Loucy (cell line): Measurements from ENCODE around the gene SLC39A10.
A peak's percentile ranks its signal among the peaks of the same experiment; 100 is the strongest.
"Not testable (repeated sequence)": the region's sequence is repeated elsewhere in the genome, so short reads cannot be mapped to it uniquely, and the experiment has no call there.

Experiments used
- H2AFZ ChIP-seq: fragments of 200-600 bp; sonication (generic); 2 replicates; pipeline ENCODE4 v1.6.0; 2016; ENCODE audit warnings: antibody characterized with exemption, mild to moderate bottlenecking, low read length, moderate library complexity
- H3F3A ChIP-seq: fragments of 200-600 bp; 2 replicates; pipeline ENCODE4 v1.6.0; 2016; ENCODE audit warnings: antibody characterized with exemption, low read depth, mild to moderate bottlenecking
- H3K27me3 ChIP-seq: fragments of 200-600 bp; sonication (generic); 2 replicates; pipeline ENCODE4 v1.6.1; 2014; ENCODE audit warnings: low read length, mild to moderate bottlenecking; ENCODE audit not compliant: insufficient read depth, poor library complexity, severe bottlenecking
- H3K36me3 ChIP-seq: fragments of 200-600 bp; sonication (generic); 2 replicates; pipeline ENCODE4 v1.6.1; 2016; ENCODE audit warnings: low read length; ENCODE audit not compliant: insufficient read depth
- H3K4me1 ChIP-seq: fragments of 200-600 bp; sonication (generic); 2 replicates; pipeline ENCODE4 v1.5.1; 2014; ENCODE audit warnings: low read length, mild to moderate bottlenecking; ENCODE audit not compliant: insufficient read depth, poor library complexity, severe bottlenecking
- H3K4me2 ChIP-seq: fragments of 200-600 bp; sonication (generic); 2 replicates; pipeline ENCODE4 v1.6.0; 2014; ENCODE audit warnings: antibody characterized with exemption, low read length, low read depth, mild to moderate bottlenecking; ENCODE audit not compliant: poor library complexity, severe bottlenecking
- H3K4me3 ChIP-seq: fragments of 200-600 bp; sonication (generic); 2 replicates; pipeline ENCODE4 v1.5.1; 2014; ENCODE audit warnings: low read length, mild to moderate bottlenecking, mixed read lengths; ENCODE audit not compliant: poor library complexity, severe bottlenecking
- H3K79me2 ChIP-seq: fragments of 200-600 bp; sonication (generic); 2 replicates; pipeline ENCODE4 v1.6.1; 2014; ENCODE audit warnings: low read length; ENCODE audit not compliant: insufficient read depth
- H3K9ac ChIP-seq: fragments of 200-600 bp; sonication (generic); 2 replicates; pipeline ENCODE4 v1.6.0; 2014; ENCODE audit warnings: mild to moderate bottlenecking, low read depth, low read length, moderate library complexity; ENCODE audit not compliant: poor library complexity, severe bottlenecking
- H3K9me2 ChIP-seq: fragments of 200-600 bp; sonication (generic); replicated peaks from 2 replicates; pipeline ENCODE4 v1.6.1; 2016; ENCODE audit warnings: low read depth, low read length, mixed read lengths
- H3K9me3 ChIP-seq: fragments of 200-600 bp; sonication (generic); 2 replicates; pipeline ENCODE4 v1.6.1; 2014; ENCODE audit warnings: mild to moderate bottlenecking, antibody characterized with exemption, low read length, low read depth; ENCODE audit not compliant: insufficient read depth
- H4K20me1 ChIP-seq: fragments of 200-600 bp; sonication (generic); 2 replicates; pipeline ENCODE4 v1.6.0; 2014; ENCODE audit warnings: antibody characterized with exemption, low read length, mild to moderate bottlenecking; ENCODE audit not compliant: insufficient read depth, poor library complexity, severe bottlenecking
- EZH2phosphoT487 ChIP-seq: fragments of 200-600 bp; IDR thresholded peaks from 2 replicates; pipeline ENCODE4 v1.6.1; 2018; ENCODE audit warnings: antibody characterized with exemption, mild to moderate bottlenecking, moderate library complexity, borderline replicate concordance
- TF ChIP-seq, protein P1 (sequence below): fragments of 200-600 bp; sonication (generic); conservative IDR thresholded peaks from 2 replicates; pipeline ENCODE4 v1.5.1; 2014; ENCODE audit warnings: mild to moderate bottlenecking, antibody characterized with exemption, low read length

The SLC39A10 gene

DNA sequence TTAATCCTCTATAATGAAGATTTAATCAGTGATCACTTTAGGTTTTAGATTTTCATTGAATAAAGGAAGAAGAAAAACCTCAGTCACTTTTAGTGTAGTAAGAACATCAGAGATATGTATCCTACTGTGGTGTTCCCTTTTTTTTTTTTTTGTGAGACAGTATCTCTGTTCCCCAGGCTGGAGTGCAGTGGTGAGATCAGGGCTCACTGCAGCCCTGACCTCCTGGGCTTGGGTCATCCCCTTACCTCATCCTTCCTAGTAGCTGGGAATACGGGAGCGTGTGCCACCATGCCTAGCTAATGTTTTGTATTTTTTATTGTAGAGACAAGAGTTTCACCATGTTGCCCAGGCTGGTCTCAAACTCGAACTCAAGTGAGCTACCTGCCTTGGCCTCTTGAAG, 5.1 kb downstream of the SLC39A10 start:
- Histone ChIP-seq H3K4me2 (peak overlapping the region; percentile 22), H3F3A (0 out of 2 replicates have a peak, but pooled peaks cover 3% of the 10 kb centered on the region), H3K36me3 (no peaks in the 10 kb centered on the region), H3K79me2 (peaks cover 85% of the 10 kb centered on the region), H3K4me1 (peaks cover 39% of the 10 kb centered on the region), H3K27me3 (no peaks in the 10 kb centered on the region), H2AFZ (no peak overlapping the region), H3K4me3 (no peak overlapping the region), H3K9me2 (no peaks in the 10 kb centered on the region), H3K9me3 (no peaks in the 10 kb centered on the region), H3K9ac (no peak overlapping the region), H4K20me1 (peaks cover 12% of the 10 kb centered on the region)
- TF ChIP-seq, protein P1, sequence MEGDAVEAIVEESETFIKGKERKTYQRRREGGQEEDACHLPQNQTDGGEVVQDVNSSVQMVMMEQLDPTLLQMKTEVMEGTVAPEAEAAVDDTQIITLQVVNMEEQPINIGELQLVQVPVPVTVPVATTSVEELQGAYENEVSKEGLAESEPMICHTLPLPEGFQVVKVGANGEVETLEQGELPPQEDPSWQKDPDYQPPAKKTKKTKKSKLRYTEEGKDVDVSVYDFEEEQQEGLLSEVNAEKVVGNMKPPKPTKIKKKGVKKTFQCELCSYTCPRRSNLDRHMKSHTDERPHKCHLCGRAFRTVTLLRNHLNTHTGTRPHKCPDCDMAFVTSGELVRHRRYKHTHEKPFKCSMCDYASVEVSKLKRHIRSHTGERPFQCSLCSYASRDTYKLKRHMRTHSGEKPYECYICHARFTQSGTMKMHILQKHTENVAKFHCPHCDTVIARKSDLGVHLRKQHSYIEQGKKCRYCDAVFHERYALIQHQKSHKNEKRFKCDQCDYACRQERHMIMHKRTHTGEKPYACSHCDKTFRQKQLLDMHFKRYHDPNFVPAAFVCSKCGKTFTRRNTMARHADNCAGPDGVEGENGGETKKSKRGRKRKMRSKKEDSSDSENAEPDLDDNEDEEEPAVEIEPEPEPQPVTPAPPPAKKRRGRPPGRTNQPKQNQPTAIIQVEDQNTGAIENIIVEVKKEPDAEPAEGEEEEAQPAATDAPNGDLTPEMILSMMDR = no peak
- no peak for TF ChIP-seq EZH2phosphoT487

DNA sequence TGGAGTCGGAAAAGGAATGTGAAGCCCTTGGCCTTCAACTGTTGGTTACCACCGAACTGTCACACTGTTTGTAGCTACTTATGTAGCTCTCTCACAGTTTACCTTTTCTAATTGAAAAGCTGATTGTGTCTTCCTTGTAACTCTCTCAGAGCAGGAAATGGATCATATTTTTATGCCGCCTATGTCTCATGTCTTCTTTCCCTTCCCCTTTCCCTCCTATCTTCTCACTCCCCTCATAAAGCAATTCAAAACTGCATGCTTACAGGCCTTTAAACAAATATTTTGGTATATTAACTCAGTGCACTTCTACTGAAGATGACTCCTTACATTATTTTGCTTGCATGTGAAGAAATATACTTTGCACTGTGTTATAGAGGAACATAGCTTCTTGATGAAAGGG, 6.0 kb downstream of the SLC39A10 start:
- peaks cover 39% of the 10 kb centered on the region for H3K4me1 ChIP-seq
- peaks cover 81% of the 10 kb centered on the region for H3K79me2 ChIP-seq
- 0 out of 2 replicates have a peak, but pooled peaks cover 3% of the 10 kb centered on the region for H3F3A ChIP-seq
- no peaks in the 10 kb centered on the region for H3K9me2 ChIP-seq
- no peaks in the 10 kb centered on the region for H3K27me3 ChIP-seq
- H4K20me1 ChIP-seq = peaks cover 12% of the 10 kb centered on the region
- H3K36me3 ChIP-seq = no peaks in the 10 kb centered on the region
- TF ChIP-seq, protein P1 = no peak
- H3K4me3 ChIP-seq = peak overlapping the region; percentile 14
- H3K9me3 ChIP-seq = no peaks in the 10 kb centered on the region
- H3K4me2 ChIP-seq = peak overlapping the region; percentile 46
- H3K9ac ChIP-seq = peak overlapping the region; percentile 19
- no peak overlapping the region for H2AFZ ChIP-seq

DNA sequence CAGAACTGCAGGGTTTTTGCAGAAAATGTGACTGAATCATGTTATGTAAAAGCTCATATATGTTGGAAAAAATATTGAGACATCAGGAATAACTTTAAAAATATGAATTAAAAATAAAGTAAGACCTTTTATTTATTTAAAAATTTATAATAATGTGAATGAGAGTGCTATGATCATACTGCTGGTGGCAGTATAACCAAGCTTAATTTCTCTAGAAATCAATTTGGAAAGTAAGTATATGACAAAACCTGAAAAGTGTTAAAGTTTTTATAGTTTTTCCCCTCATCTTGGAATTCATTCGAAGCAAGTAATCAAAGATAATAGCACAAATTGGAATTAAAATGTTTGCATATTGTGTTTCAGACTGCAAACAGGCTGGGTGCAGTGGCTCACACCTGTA, 7.5 kb downstream of the SLC39A10 start:
- Histone ChIP-seq H4K20me1 (peaks cover 6% of the 10 kb centered on the region), H3K36me3 (no peaks in the 10 kb centered on the region), H3K27me3 (no peaks in the 10 kb centered on the region), H3K9ac (no peak overlapping the region), H3K4me3 (no peak overlapping the region), H3K79me2 (peaks cover 66% of the 10 kb centered on the region), H3K9me2 (no peaks in the 10 kb centered on the region), H3K4me1 (peaks cover 26% of the 10 kb centered on the region), H3F3A (no peaks in the 10 kb centered on the region), H2AFZ (no peak overlapping the region), H3K4me2 (no peak overlapping the region), H3K9me3 (no peaks in the 10 kb centered on the region)
- TF ChIP-seq, protein P1 = peak; percentile 52; the same call in 1 of the 2 replicates
- no peak for TF ChIP-seq EZH2phosphoT487

DNA sequence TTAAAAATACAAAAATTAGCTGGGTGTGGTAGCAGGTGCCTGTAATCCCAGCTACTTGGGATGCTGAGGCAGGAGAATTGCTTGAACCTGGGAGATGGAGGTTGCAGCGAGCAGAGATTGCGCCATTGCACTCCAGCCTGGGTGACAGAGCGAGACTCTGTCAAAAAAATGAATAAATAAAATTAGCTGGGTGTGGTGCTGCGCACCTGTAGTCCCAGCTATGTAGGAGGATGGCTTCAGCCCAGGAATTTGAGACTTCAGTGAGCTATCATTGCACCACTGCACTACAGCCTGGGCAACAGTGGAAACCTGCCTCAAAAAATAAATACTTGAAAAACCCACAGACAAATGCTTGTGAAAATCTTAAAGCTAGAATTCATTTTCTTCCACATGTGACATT, 8.1 kb downstream of the SLC39A10 start:
- not testable (repeated sequence) for H3K36me3 ChIP-seq, H3K9ac ChIP-seq, H4K20me1 ChIP-seq, H3F3A ChIP-seq, H3K4me2 ChIP-seq, H2AFZ ChIP-seq, H3K4me3 ChIP-seq, H3K9me2 ChIP-seq, H3K27me3 ChIP-seq, H3K9me3 ChIP-seq
- Histone ChIP-seq H3K4me1 (peaks cover 20% of the 10 kb centered on the region), H3K79me2 (peaks cover 59% of the 10 kb centered on the region)
